HG03469 (cell line): ENCODE data around the gene TBC1D4.
"Not testable (repeated sequence)": the region's sequence is repeated elsewhere in the genome, so short reads cannot be mapped to it uniquely, and the experiment has no call there.

Experiments
- ATAC-seq: cut with Tn5 transposase; IDR thresholded peaks from one replicate; pipeline ENCODE4 v1.9.1; 2021; ENCODE audit warnings: mild to moderate bottlenecking, moderate library complexity, moderate number of reproducible peaks; ENCODE audit not compliant: unreplicated experiment

The TBC1D4 gene

DNA sequence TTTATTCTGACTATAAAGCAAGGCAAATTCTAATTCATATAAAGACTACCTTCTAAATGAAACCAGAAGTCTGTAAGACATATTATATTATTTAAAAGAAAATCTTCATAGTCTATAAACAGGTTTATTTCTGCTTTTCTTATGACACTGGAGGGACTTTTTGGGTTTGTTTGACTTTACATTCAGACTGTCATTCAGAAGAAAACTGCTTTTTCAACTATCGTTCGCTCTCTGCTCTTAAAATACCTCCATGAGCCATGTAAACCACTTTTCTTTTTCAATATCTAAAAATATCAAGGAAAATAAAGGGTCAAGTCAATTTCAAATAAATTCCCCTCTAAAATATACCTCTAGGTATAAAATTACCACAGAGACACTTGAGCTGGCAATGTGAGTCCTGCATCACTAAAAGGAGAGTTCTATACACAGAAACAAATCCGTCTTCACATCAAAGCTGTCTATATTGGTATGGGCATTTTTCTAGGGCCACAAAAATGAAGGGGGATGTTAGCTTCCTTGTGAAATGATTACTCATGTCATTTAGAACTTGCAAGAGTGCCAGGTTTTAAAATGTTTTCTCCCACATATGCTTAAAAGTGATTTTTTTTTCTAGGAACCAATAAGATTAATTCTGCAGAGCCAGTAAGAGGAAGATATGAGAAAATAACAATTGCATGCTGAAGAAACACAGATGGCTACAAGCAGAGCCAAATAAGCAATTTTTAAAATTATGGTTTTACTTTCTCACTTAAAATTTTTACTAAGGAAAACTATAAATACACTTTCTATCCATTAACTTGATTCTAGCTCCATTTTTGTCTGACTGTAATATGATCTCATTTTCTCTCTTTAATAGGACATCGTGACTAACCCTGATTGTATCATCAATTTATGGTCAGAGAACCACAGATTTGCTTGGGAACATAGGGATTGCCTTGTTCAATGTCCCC lies 181.8 kb downstream of the TBC1D4 start:
- ATAC-seq: peak; percentile 60

DNA sequence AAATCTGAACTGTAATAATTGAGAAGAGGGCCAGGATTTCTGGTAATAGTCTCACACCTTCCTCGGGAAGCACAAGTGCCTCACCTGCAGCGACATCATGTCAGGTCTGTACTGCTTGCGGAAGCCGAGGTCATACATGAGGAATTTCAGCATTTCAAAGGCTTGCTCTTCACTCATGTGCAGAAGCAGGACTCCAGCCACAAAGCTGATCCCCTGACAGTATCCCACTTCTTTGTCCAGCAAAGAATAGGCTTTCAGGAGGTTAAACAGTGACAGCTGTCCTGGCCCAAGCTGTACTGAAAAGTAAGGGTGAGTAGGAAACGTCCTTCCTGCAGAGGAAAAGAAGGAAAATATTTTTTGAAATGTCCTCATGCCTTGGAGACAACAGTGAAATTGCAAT lies 182.7 kb downstream of the TBC1D4 start:
- ATAC-seq: no peak

- ATAC-seq: no peak
Observed at GRCh38 chr13:75296641-75297040, 185.3 kb downstream of the TBC1D4 start.

GRCh38 chr13:75295201-75295600 lies 186.8 kb downstream of the TBC1D4 start:
- no peak for ATAC-seq

DNA sequence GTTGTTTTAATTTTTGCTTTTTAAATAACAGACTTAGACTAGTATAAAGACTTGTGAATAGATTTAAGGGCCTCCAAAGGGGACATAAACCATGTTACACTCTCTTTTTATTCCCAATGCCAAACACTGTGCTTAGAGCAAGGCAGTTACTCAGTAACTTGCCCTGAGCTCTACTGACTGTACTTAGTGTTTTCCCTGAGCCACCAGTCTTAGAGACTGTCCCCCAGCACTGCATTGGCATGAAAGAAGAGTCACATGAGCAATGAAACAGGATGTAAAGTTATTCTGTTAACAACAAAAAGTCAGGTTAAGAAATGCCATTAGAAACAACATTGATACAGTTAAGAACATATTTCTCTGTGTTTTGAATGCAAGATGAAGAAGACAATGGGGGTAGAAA lies 187.9 kb downstream of the TBC1D4 start:
- no peak for ATAC-seq

- ATAC-seq: peak; percentile 78
Observed at GRCh38 chr13:75285310-75285709, 196.7 kb downstream of the TBC1D4 start.

DNA sequence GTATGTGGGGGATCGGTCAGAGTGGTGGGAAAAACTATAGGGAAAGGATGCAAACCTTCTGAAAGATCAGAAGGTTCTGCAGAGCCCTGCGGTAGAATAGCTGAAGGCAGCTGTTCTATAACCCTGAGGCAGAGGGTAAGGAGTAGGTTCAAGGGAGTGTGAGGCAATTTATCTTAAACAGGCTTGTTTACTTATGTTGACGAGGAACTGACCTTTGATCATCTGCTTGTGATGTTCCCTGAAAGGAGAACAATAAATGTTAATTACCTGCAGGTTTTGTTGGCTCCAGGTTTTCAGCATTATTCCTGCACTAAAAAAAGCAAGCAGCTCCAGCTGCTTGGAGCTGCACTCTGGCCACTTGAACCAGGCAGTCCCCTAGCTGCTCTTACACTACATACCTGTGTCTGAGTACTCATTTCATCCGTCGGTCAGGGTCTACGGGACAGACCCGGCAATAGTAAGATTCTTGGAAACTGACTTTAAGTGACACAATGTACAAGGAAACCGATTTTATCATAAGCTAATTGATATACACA lies 202.1 kb downstream of the TBC1D4 start:
- no peak for ATAC-seq

GRCh38 chr13:75273695-75274094 lies 208.3 kb downstream of the TBC1D4 start:
- not testable (repeated sequence) for ATAC-seq

- ATAC-seq: no peak
Observed at GRCh38 chr13:75271846-75272245, 210.1 kb downstream of the TBC1D4 start.

- not testable (repeated sequence) for ATAC-seq
Observed at GRCh38 chr13:75268481-75268880, 213.5 kb downstream of the TBC1D4 start.

DNA sequence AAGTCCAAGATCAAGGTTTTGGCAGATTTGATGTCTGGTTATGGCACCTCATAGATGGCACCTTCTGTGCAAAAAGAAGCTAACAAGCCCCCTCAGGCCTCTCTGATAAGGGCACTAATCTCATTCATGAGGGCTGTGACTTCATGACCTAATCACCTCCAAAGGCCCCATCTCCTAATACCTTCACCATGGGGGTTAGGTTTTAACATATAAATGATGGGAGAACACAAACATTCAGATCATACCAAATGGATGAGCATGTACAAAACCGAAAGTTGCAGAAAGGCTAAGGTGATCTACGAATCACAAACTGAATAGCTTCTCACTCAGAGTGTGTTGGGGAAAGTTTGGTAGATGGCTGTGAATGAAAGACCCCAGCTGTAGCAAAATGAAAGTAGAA lies 217.4 kb downstream of the TBC1D4 start:
- ATAC-seq: no peak

GRCh38 chr13:75263741-75264407 lies 218.1 kb downstream of the TBC1D4 start:
- no peak for ATAC-seq

DNA sequence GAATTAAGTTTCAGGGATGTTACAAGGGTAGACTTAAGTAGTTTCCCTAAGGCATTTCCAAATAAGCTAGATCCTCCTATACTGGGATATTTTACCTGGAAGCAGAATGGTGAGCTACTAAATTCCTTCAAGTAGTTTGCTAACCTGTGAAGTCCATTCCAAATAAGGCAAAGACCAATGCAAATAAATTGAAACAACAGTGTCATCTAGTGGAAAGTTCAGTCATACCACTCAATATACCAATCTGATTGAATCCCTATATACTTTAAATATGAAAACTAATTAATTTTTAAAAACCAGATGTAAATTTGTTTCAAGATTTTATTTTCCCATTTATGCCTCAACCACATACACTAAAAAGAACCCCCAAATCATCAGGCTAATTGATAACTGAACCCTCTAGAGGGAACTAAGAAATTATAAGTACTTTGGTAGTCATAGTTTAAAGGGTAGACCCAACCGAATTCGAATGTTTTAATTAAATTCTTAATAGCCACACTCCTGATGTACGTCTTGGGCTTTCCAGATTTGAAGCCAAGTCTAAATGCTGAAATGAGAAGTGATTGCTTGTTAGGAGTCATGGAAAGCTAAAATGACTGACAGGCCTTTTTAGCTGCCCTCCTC lies 223.7 kb downstream of the TBC1D4 start:
- peak; percentile 69 for ATAC-seq

- ATAC-seq: no peak
Observed at GRCh38 chr13:75256922-75257321, 225.0 kb downstream of the TBC1D4 start.

DNA sequence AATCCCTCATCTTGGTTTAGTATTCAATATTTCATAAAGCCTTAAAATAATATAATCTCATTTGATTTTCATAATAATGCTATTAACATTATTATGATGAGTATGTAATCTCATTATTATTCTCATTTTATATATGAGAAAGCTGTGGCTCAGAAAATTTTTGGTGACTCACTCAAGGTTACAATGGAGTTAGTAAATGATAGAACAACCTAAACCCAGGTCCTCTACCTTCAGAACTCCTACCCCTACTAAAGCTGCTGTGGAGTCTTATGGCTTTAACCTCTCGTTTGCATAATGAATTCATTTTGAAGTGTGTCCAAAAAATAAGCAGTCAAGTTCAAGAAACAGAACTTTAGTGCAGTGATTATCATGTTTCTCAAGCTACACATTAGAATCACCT lies 226.3 kb downstream of the TBC1D4 start:
- ATAC-seq: no peak

- no peak for ATAC-seq
Observed at GRCh38 chr13:75255147-75255546, 226.8 kb downstream of the TBC1D4 start.

DNA sequence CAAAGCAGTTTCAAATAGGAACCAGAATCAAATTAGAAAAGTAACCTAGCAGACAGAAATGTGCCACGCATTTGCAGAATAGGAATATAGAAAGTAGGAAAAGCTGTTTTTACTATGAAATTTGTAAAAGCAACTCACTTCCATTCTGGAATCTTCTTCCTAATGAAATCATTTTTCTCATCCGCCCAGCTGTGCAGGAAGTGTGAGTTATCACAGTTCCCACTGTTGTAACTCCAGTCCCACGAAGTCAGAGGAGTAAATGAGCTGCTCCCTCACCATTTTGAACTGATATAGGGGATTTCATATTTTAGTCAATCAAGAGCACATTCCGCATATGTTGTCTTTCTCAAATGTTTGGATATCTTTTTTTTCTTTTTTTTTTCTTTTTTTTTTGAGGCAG lies 230.8 kb downstream of the TBC1D4 start:
- ATAC-seq: no peak

- ATAC-seq: no peak
Observed at GRCh38 chr13:75250526-75251178, 231.3 kb downstream of the TBC1D4 start.

GRCh38 chr13:75245578-75245977 lies 236.4 kb downstream of the TBC1D4 start:
- not testable (repeated sequence) for ATAC-seq

DNA sequence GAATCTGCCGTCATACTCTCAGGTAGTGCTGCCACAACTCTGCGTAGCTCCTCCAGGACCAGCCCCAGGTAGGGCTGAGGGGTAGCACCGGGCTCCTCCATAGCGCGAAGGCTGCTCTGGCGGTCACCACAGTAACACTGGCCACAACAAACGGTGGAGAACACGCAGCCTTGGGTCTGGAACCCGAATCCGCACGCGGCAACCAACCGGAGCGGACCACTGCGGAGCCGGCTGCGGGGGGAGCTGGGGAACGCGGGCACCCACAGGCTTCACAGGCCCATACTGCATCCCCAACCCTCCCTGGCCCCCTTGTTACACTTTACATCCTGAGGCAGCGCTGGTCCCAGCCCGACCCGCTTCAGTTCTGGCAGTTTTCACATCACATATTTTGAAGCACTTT lies 241.7 kb downstream of the TBC1D4 start:
- ATAC-seq: not testable (repeated sequence)

DNA sequence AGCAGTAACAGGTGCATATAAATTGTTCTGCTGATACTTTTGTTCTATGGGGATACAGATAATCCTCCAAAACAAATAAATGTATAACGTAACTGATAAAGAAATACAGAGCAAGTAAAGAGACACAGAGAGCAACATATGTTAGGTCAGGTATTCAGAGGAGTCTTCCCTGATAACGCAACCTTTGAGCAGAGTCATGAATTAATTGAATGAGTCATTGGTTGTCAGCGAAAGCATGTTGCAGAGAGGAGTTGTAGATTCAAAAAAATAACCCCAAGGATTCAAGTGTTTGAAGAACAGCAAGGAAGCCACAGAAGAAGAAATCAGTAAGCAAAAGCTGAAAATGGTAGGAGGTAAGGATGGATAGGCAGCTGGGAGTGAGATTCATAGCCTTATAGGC lies 245.2 kb downstream of the TBC1D4 start:
- no peak for ATAC-seq
